Brain pericyte (primary cell): Measurements from ENCODE around the gene ZNF407.

Source experiments
- DNase-seq: peaks from one replicate; pipeline ENCODE4 v3.0.0-alpha.2; 2012; ENCODE audit warnings: low read depth, low spot score

Gene ZNF407

GRCh38 chr18:75045272-75045671, 447.6 kb downstream of the ZNF407 start:
- DNase-seq, result no peak

DNA sequence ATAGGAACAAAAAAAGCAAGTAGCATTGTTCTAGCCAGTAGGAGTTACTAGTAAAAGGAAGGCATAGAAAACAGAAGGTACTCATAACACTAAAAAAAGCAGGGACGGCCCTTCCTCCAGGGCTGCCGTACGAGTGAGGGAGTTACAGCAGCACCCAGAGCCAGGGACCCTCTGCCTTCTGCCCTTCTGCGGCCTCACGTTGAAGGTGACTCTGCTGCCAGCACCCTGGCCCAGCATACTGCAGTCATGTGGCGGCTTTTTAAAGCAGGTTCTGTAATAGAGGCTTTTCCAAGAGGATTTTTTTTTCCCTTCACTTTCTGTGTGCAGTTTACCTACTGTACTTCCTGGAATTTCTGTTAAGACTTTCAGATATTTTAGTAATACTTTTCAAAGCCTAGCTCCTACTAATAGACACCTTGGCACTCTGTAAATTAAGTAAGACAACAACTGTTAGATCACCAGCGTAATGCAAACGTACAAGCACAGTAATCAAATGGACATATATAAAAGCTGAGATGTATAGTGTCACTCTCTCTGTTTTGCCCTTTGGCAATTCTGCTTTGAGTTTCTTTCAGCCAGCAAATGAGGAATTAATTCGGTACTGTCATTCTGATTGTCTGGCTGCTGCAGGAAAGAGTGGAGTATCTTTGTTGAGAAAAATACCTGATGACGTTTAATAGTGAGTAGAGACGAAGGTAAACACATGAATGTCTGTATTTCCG, 449.7 kb downstream of the ZNF407 start:
- no peak for DNase-seq

DNA sequence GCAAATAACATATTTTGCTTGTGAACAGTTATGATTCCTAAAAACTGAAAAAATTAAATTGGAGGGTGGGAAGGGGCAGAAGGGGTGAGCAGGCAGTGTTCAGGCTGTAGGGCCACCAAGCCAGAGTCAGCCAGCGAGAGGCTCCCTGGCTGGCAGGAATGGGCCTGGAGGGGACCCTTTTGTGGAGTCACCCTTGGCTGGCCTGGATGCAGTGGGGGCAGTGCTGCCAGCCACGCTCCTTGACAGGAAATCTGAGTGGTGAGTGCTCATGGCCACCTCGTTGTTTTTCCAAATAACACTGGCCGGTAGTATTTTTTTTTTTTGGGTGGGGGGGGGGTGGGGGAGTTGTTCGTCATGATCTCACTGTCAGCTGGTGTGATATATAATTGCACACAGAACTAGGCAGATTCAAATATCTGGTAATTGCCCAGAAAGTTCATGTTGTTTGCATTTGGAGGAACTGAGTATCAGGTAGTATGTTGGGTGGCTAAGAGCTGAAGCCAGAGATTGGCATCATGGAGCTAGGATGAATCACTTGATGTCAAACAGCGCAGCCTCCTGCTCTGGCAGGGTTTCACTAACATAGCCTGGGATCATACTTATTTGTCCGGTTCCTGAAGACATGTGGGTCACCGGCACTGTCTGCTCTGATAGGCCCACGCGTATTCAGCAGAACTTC, 451.2 kb downstream of the ZNF407 start:
- no peak for DNase-seq

DNA sequence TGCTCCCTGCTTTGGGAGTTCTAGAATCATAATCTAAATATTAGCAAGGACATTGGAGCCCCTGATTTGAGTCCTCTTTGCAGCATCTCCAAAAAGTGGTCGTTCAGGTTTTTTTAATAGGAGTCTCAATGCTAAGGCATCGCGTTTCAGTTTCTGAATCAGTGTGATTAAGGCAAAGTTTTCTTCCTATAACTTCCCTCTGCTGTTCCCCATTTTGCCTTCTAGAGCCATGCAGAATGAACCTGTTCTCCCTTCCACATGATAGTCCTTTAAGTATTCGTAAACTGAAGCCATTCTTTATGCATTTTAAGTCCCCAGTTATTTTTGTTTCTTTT, 451.8 kb downstream of the ZNF407 start:
- no peak for DNase-seq

- DNase-seq, result no peak
Measured at GRCh38 chr18:75051757-75052156, 454.1 kb downstream of the ZNF407 start.

DNA sequence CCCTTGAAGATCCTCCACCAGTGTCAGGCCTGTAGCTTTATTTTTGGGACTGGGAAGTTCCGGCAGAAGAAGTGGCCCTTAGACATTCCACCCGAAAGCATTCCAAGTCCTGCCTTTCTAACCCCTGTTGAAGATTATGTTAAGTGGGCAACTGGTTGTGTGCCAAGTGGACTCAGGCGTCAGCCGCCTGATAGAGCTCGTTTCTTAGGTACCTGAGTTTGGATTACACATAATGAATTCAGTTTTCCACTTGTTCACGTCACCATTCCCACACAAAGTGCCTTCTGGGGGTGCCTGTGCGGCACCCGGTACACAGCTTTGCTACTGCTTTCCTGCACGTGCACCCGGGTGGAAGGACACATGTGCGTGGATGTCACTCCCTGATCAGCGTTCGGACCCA, 454.8 kb downstream of the ZNF407 start:
- DNase-seq, result no peak

- no peak for DNase-seq
Measured at GRCh38 chr18:75053028-75053629, 455.5 kb downstream of the ZNF407 start.

- DNase-seq, result no peak
Measured at GRCh38 chr18:75054046-75054445, 456.4 kb downstream of the ZNF407 start.

DNA sequence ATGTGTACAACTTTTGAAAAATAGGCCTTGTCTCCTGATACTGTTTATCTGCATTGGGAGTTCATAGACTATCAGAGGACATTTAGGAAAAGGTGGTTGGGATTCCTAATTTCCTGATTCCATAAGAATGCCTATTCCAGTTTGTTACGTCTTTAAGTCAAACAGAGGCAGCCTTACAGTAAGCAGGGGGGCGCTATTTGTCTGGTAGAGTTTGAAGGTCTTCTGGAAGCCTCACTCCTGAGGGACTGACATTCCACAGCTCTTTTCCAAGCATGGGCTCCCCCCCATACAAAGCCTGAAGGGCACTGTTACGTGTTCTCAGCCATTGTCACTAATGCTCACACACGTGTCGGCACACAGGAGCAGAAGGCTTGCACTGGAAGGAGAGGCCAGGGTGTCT, 456.9 kb downstream of the ZNF407 start:
- no peak for DNase-seq

- DNase-seq, result no peak
Measured at GRCh38 chr18:75057169-75057960, 459.7 kb downstream of the ZNF407 start.

DNA sequence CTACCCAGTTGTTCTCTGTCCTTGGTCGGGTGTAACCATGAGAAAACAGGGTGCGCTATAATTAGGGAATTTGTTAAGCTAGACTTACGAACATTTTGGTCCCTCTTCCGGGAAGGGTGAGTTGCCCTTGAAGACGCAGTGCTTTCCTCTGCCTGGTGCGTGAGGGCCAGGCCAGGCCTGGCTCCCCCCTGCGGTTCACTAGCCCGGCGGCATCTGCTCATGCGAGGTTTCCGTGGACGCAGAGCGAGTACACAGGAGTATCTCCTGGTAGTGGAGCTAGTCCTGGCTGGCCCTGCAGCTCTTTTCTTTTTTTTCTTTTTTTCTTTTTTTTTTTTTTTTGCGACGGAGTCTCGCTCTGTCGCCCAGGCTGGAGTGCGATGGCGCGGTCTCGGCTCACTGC, 462.5 kb downstream of the ZNF407 start:
- no peak for DNase-seq

DNA sequence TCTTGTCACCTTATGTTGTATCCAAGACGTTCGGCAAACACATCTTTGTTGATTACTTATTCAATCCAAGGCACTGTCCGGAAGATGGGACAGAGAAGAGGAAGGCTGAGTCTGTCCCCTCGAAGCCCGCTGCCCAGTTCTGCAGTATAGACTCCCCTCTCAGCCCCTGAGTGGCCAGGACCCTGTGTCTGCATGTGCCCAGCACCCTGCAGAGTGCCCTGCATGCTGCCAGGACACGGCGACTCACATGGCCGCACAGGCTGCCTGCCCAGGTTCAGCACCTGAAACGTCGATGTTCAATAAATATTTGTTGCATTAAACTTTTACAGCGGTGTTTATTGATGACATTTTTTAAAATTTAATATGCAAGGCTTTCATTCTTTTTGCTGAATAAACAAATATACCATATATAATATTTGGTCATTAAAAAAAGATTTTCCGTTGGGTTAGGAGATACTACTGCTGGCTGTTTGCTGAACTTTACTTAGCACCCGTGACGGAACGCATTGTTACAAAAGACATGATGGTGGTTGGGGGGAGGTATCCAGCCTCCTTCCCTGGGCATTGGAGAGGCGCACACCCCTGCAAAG, 464.7 kb downstream of the ZNF407 start:
- DNase-seq, result no peak

GRCh38 chr18:75063196-75063595, 465.5 kb downstream of the ZNF407 start:
- DNase-seq, result no peak

- DNase-seq, result no peak
Measured at GRCh38 chr18:75063615-75064512, 466.2 kb downstream of the ZNF407 start.

GRCh38 chr18:75064513-75064905, 466.8 kb downstream of the ZNF407 start:
- DNase-seq, result no peak

DNA sequence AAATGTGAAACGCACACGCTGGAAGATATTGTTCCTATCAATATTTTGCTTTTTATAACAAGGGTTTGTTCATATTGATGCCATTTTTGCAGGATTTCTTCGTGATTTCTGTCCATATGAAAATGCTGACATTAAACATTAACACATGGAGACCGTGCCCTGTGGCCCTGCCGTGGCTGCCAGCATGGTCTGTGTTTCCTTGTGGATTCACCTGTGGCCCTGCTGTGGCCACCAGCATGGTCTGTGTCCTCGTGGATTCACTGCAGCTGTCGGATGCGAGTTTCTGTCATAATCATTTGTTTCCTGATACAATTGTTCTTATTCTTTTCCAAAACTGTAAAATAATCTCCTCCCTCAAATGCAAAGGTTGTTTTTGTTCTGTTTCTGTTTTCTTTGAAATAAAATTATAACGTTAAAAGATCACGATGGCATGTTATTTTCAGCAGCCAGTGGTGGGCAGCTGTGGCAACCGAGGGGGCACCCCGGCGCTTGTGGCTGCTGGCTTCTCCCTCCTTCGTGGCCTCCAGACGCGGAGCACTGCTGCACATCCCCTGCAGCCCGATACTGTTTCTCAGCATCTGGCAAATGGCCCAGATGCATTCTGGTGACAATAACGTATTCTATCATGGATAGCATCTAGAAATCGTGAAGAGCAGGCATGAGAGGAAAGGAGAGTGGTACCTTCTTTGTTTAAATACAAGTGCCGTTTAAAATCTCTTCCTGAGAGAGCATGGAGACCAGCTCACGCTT, 467.8 kb downstream of the ZNF407 start:
- no peak for DNase-seq

DNA sequence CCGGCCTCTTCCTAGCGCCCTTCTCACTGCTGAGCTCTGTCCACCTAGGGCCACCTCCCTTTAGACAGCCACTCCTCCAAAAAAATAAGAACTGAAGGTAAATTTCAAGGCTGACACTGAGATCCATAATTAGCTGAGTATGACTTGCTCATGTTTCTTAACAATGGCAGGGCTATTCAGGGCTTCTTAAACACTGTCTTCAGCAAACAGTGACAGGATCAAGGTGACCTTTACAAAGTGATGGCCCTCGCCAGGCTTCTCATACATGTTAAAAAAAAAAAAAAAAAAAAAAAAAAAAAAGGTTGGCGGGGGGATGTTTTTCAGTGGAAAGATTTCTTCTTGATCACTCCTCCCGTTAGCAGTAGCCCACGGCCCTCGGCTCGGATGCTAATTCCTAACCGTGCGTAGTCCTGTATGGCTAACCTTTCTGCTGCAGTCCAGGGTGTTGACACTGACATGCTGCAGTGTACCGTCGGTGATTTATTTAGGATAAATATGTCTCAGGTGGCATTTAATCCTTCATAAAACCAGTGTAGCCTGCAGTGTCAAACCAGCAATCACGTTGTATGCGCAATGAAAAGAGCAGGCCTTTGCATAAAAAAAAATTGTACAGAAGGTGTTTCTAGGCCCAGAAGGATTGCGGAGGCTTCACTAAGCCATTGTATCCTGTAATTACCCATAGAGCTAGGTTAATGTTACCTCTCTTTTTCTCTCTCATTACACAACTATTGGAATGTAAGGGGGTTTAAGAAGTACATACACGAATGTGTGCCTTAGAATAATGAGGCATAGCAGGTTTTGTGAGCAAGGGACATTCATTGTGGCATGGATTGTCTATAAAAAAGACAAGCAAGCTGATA, 468.6 kb downstream of the ZNF407 start:
- DNase-seq, result no peak

- no peak for DNase-seq
Measured at GRCh38 chr18:75066936-75067335, 469.3 kb downstream of the ZNF407 start.

DNA sequence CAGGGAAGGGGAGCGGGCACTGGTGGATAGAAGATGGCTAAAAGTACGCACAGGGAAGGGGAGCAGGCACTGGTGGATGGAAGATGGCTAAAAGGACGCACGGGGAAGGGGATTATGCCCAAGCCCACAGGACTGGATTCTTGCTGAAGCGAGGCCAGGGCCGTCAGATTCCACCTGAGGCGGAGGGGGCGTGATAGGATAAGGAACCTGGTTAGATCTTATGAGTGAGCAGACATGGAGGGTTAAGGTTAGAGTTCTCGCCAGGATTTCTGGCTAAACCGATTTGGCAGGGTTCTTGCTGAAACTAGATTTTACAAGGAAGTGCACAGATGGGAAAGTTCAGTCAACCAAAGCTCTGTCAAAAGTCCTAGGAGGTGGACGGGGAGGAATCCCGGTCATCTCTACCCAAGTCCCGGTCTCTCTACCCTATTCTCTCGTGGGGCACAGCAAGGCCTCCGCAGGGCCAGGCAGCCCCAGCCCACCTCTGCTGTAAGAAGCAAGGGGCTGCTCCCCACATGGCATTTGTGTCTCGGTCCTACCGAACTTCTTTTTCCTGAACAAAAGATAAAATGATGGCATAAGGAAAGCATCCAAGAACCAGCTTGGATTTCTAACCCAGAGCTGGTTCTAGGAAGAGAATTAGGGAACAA, 470.5 kb downstream of the ZNF407 start:
- DNase-seq, result no peak
